ENCODE results near the gene MYRFL.

DNA sequence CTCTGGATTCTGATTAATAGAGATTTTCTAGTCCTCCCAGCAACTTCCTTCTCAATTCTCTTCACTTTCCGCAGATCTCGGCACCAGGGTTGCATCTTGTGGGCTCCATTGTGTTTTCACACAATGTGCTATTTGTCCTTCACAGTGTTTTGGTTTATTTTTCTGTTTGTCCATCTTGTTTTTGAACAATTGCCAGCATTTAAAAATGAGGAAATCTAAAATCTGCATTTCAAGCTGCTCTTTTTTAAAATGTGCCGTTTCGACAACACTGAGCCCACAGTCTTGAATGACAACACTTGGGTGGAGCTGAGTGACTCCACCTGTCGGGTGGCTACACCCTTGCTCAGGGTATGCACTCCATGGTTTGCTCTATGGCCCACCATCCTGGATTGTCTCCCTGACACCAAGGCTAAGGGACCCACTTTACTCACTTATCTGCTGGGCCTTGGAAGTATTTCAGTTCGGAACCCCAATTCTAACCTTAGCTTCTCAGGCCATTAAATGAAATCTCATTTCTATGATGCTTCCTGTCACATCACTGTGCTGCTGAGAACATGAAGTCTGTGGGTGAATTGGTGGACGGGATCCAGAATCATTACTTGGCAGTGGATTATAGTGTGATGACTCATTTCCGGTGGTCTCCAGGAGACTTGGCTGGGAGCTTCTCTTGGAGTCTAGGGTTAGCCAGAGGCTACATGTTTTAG is 3.4 kb upstream of the MYRFL start:
- TF ChIP-seq, protein P1, sequence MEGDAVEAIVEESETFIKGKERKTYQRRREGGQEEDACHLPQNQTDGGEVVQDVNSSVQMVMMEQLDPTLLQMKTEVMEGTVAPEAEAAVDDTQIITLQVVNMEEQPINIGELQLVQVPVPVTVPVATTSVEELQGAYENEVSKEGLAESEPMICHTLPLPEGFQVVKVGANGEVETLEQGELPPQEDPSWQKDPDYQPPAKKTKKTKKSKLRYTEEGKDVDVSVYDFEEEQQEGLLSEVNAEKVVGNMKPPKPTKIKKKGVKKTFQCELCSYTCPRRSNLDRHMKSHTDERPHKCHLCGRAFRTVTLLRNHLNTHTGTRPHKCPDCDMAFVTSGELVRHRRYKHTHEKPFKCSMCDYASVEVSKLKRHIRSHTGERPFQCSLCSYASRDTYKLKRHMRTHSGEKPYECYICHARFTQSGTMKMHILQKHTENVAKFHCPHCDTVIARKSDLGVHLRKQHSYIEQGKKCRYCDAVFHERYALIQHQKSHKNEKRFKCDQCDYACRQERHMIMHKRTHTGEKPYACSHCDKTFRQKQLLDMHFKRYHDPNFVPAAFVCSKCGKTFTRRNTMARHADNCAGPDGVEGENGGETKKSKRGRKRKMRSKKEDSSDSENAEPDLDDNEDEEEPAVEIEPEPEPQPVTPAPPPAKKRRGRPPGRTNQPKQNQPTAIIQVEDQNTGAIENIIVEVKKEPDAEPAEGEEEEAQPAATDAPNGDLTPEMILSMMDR (conservative IDR thresholded peaks at IDR 0.05 in 1 of 2, IDR thresholded peaks at IDR 0.05 in 1 of 2; ENCODE audit: extremely low read depth in 1 of 2, insufficient read depth in 1 of 2, low read depth in 1 of 2, low read length in 2 of 2) = no peak
- TF ChIP-seq EZH2 (IDR thresholded peaks at IDR 0.05; ENCODE audit: borderline replicate concordance, low read length) = no peak
